Smooth muscle cell (in vitro differentiated cells): ENCODE data around the gene CELF2. TPM values are rescaled to one million over a fixed set of nuclear protein-coding genes. Genes with fewer than 3 reads are reported as not detected.

ENCODE experiments used
- DNase-seq: peaks from one replicate; lab custom pipeline; 2025; ENCODE audit not compliant: unreplicated experiment; lab: John Stamatoyannopoulos, UW
- H2AFZ ChIP-seq: fragments of 200-600 bp; sonication (generic); 2 replicates; pipeline ENCODE4 v1.6.0; 2016; ENCODE audit warnings: antibody characterized with exemption, low read depth, mild to moderate bottlenecking
- H3F3A ChIP-seq: fragments of 200-600 bp; sonication (generic); 2 replicates; pipeline ENCODE4 v1.6.0; 2017; ENCODE audit warnings: antibody characterized with exemption, low read depth
- H3K27ac ChIP-seq: fragments of 200-600 bp; sonication (generic); 2 replicates; pipeline ENCODE4 v1.5.1; 2016; ENCODE audit warnings: low read depth, mild to moderate bottlenecking
- H3K27me3 ChIP-seq: fragments of 200-600 bp; sonication (generic); 2 replicates; pipeline ENCODE4 v1.6.1; 2016; ENCODE audit warnings: low read depth, mild to moderate bottlenecking
- H3K36me3 ChIP-seq: fragments of 200-600 bp; sonication (generic); 2 replicates; pipeline ENCODE4 v1.5.1; 2016; ENCODE audit warnings: low read depth
- H3K4me1 ChIP-seq: fragments of 200-600 bp; sonication (generic); 2 replicates; pipeline ENCODE4 v1.5.1; 2016; ENCODE audit warnings: low read depth
- H3K4me2 ChIP-seq: fragments of 200-600 bp; sonication (generic); 2 replicates; pipeline ENCODE4 v1.6.0; 2016; ENCODE audit warnings: mild to moderate bottlenecking
- H3K4me3 ChIP-seq: fragments of 200-600 bp; sonication (generic); 2 replicates; pipeline ENCODE4 v1.5.1; 2016; ENCODE audit warnings: mild to moderate bottlenecking
- H3K79me2 ChIP-seq: fragments of 200-600 bp; sonication (generic); 2 replicates; pipeline ENCODE4 v1.6.0; 2016; ENCODE audit warnings: low read depth, mild to moderate bottlenecking
- H3K9ac ChIP-seq: fragments of 200-600 bp; sonication (generic); 2 replicates; pipeline ENCODE4 v1.6.0; 2016; ENCODE audit warnings: low read depth
- H3K9me3 ChIP-seq: fragments of 200-600 bp; sonication (generic); replicated peaks from 2 replicates; pipeline ENCODE4 v1.5.1; 2016; ENCODE audit warnings: low read depth
- H4K20me1 ChIP-seq: fragments of 200-600 bp; sonication (generic); 2 replicates; pipeline ENCODE4 v1.6.0; 2016; ENCODE audit warnings: low read depth
- CTCF ChIP-seq: fragments of 200-600 bp; sonication (generic); IDR thresholded peaks from 2 replicates; pipeline ENCODE4 v1.5.1; 2017; ENCODE audit warnings: borderline replicate concordance, mild to moderate bottlenecking, antibody characterized with exemption; ENCODE audit not compliant: insufficient read depth, poor library complexity, severe bottlenecking
- WGBS: methylation state at CpG from one replicate; pipeline ENCODE4 v1.1.7; 2016; ENCODE audit warnings: low lambda C conversion rate; 5-methylcytosine and 5-hydroxymethylcytosine counted together
- polyA plus RNA-seq: library from polyadenylated mRNA; unstranded; fragments of >200 nt; fragmentation: Nextera tagmentation; extraction: Ambion mirVana; gene quantifications from 2 replicates; pipeline ENCODE4 v1.2.1, GENCODE V29; 2016
- total RNA-seq: library from RNA; depleted of rRNA; stranded (reverse); fragments of >200 nt; gene quantifications from 2 replicates; pipeline ENCODE4 v1.2.3, GENCODE V29; 2014

Gene CELF2
- total and polyA plus RNA-seq, 2 experiments from 2014 or later, result 3.0 to 4.7 TPM

GRCh38 chr10:11082526-11082925, 64.9 kb downstream of the CELF2 start:
- Histone ChIP-seq H3F3A (no peaks in the 10 kb centered on the region), H3K9me3 (no peaks in the 10 kb centered on the region), H3K27me3 (peaks cover 8% of the 10 kb centered on the region), H3K36me3 (no peaks in the 10 kb centered on the region), H3K4me3 (no peak overlapping the region), H4K20me1 (no peaks in the 10 kb centered on the region), H3K4me2 (no peak overlapping the region), H3K9ac (no peak overlapping the region), H2AFZ (no peak overlapping the region), H3K27ac (no peak overlapping the region), H3K4me1 (no peaks in the 10 kb centered on the region), H3K79me2 (no peaks in the 10 kb centered on the region)
- 0% methylated on average over 1 of the region's 1 CpG for WGBS
- TF ChIP-seq CTCF, result no peak
- no peak for DNase-seq

- WGBS, result 91% methylated on average over 6 of the region's 6 CpGs
- Histone ChIP-seq H3K36me3 (no peaks in the 10 kb centered on the region), H3K4me2 (no peak overlapping the region), H3K9me3 (no peaks in the 10 kb centered on the region), H3K27ac (no peak overlapping the region), H3F3A (no peaks in the 10 kb centered on the region), H4K20me1 (no peaks in the 10 kb centered on the region), H3K27me3 (peaks cover 2% of the 10 kb centered on the region), H3K4me1 (no peaks in the 10 kb centered on the region), H3K9ac (no peak overlapping the region), H2AFZ (no peak overlapping the region), H3K79me2 (no peaks in the 10 kb centered on the region), H3K4me3 (no peak overlapping the region)
- no peak for TF ChIP-seq CTCF
- DNase-seq, result no peak
Observed at GRCh38 chr10:11083051-11083450, 65.4 kb downstream of the CELF2 start.

GRCh38 chr10:11085545-11085944, 67.9 kb downstream of the CELF2 start:
- no peak overlapping the region for H3K27ac ChIP-seq
- no peaks in the 10 kb centered on the region for H3F3A ChIP-seq
- 90% methylated on average over 4 of the region's 4 CpGs for WGBS
- no peaks in the 10 kb centered on the region for H3K79me2 ChIP-seq
- no peaks in the 10 kb centered on the region for H3K27me3 ChIP-seq
- H4K20me1 ChIP-seq, result no peaks in the 10 kb centered on the region
- no peak for TF ChIP-seq CTCF
- no peak overlapping the region for H2AFZ ChIP-seq
- no peak overlapping the region for H3K4me3 ChIP-seq
- no peaks in the 10 kb centered on the region for H3K36me3 ChIP-seq
- no peak overlapping the region for H3K9ac ChIP-seq
- DNase-seq, result no peak
- H3K4me2 ChIP-seq, result no peak overlapping the region
- no peaks in the 10 kb centered on the region for H3K4me1 ChIP-seq
- no peaks in the 10 kb centered on the region for H3K9me3 ChIP-seq

GRCh38 chr10:11086177-11086840, 68.6 kb downstream of the CELF2 start:
- H3K79me2 ChIP-seq, result no peaks in the 10 kb centered on the region
- no peak for TF ChIP-seq CTCF
- no peaks in the 10 kb centered on the region for H3K27me3 ChIP-seq
- H3K36me3 ChIP-seq, result no peaks in the 10 kb centered on the region
- no peaks in the 10 kb centered on the region for H3F3A ChIP-seq
- no peak overlapping the region for H3K4me3 ChIP-seq
- H2AFZ ChIP-seq, result no peak overlapping the region
- no peak for DNase-seq
- H4K20me1 ChIP-seq, result no peaks in the 10 kb centered on the region
- H3K4me2 ChIP-seq, result no peak overlapping the region
- no peaks in the 10 kb centered on the region for H3K9me3 ChIP-seq
- H3K9ac ChIP-seq, result no peak overlapping the region
- WGBS, result 60% methylated on average over 13 of the region's 13 CpGs
- no peaks in the 10 kb centered on the region for H3K4me1 ChIP-seq
- no peak overlapping the region for H3K27ac ChIP-seq
